ENCODE measurements around the gene HMCN1. TPM values are rescaled to one million over a fixed set of nuclear protein-coding genes. Genes with fewer than 3 reads are reported as not detected.
A peak's percentile ranks its signal among the peaks of the same experiment; 100 is the strongest.

The HMCN1 gene
- total and polyA plus RNA-seq, 8 donors, result 0.12 to 15.1 (median 0.86) TPM

GRCh38 chr1:185761841-185762240 is 27.6 kb downstream of the HMCN1 start:
- intact Hi-C loops (cut with DNase I; ENCODE audit: low total_unique reads), result no loop called here
- Histone ChIP-seq H3K4me3 (no peak overlapping the region), H3K4me1 (peaks cover 0 to 8% (median 2%) of the 10 kb centered on the region in 4 donors), H3K36me3 (no peaks in the 10 kb centered on the region), H3K9me3 (no peaks in the 10 kb centered on the region), H3K27ac (no peak overlapping the region), H3K27me3 (no peaks in the 10 kb centered on the region)
- WGBS, 5 donors, result 22 to 41% (median 30%) methylated on average over 3 of the region's 3 CpGs
- peak in 1 of 2 donors; percentile 38 for DNase-seq
- TF ChIP-seq CTCF (IDR thresholded peaks at IDR 0.05) (no peak), POLR2A (IDR thresholded peaks at IDR 0.05) (no peak), POLR2AphosphoS5 (IDR thresholded peaks at IDR 0.05) (no peak), EP300 (IDR thresholded peaks at IDR 0.05) (no peak)

DNA sequence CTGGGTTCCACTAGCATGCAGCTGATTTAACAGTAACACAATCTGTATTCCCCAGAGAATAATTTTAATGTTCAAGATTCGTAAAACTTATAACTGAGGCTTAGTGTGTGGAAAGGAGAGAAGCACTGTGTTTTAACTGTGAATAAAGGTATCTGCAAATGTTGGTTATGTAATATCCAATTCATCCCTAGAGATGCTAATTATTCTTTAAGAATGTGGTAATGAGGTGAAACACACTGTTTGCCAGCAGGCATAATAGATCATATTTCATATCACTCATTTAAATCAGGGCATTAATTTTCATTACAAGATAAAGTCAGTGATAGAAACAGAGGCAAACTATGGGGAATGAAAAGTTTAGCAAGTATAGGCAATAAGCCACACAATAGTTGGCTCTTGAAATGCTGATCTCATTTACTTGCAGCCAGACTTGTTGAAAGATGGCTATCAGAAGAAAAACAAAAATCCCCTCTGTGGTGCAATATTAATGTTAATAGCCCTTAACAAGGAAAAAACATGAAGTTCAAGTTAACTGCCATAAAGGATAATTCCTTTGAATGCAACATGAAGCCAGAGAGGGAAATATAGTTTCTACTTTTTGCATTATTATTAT is 33.4 kb downstream of the HMCN1 start:
- H3K4me1 ChIP-seq, result peaks cover 0 to 15% (median 2%) of the 10 kb centered on the region in 4 donors
- no peaks in the 10 kb centered on the region for H3K9me3 ChIP-seq
- TF ChIP-seq POLR2A (IDR thresholded peaks at IDR 0.05) (no peak), CTCF (IDR thresholded peaks at IDR 0.05) (no peak), POLR2AphosphoS5 (IDR thresholded peaks at IDR 0.05) (no peak), EP300 (IDR thresholded peaks at IDR 0.05) (no peak)
- no peaks in the 10 kb centered on the region for H3K36me3 ChIP-seq
- no peak for DNase-seq
- no peak overlapping the region for H3K27ac ChIP-seq
- H3K27me3 ChIP-seq, result no peaks in the 10 kb centered on the region
- intact Hi-C loops (cut with DNase I; ENCODE audit: low total_unique reads), result no loop called here
- H3K4me3 ChIP-seq, result no peak overlapping the region
- 15 to 53% (median 37%) methylated on average over 1 of the region's 1 CpG for WGBS, 5 donors

GRCh38 chr1:185768371-185768770 is 34.2 kb downstream of the HMCN1 start:
- 75 to 83% (median 78%) methylated on average over 3 of the region's 3 CpGs for WGBS, 5 donors
- DNase-seq, result no peak
- TF ChIP-seq EP300 (IDR thresholded peaks at IDR 0.05), result no peak
- TF ChIP-seq POLR2A (IDR thresholded peaks at IDR 0.05), result no peak
- TF ChIP-seq POLR2AphosphoS5 (IDR thresholded peaks at IDR 0.05), result no peak
- no peak for TF ChIP-seq CTCF (IDR thresholded peaks at IDR 0.05)

DNA sequence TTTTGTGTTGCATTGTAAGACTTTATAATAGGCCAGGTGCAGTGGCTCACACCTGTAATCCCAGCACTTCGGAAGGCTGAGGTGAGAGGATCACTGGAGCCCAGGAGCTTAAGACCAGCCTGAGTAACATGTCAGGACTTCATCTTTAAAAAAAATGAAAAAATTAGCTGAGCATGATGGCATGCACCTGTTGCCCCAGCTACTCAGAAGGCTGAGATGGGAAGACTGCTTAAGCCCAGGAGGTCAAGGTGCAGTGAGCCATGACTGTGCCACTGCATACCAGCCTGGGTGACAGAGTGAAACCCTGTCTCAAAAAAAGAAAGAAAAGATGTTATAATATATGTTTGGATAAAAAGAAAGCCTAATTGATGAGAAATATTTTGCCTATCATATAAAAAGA is 34.9 kb downstream of the HMCN1 start:
- Histone ChIP-seq H3K9me3 (no peaks in the 10 kb centered on the region), H3K27ac (no peak overlapping the region), H3K27me3 (no peaks in the 10 kb centered on the region), H3K36me3 (no peaks in the 10 kb centered on the region), H3K4me3 (no peak overlapping the region), H3K4me1 (peaks cover 0 to 15% (median 2%) of the 10 kb centered on the region in 4 donors)
- intact Hi-C loops (cut with DNase I; ENCODE audit: low total_unique reads), result no loop called here
- DNase-seq, result no peak
- no peak for TF ChIP-seq POLR2A (IDR thresholded peaks at IDR 0.05)
- TF ChIP-seq EP300 (IDR thresholded peaks at IDR 0.05), result no peak
- TF ChIP-seq CTCF (IDR thresholded peaks at IDR 0.05), result no peak
- no peak for TF ChIP-seq POLR2AphosphoS5 (IDR thresholded peaks at IDR 0.05)
- whole genome bisulfite sequencing, 5 donors, result 90 to 100% (median 97%) methylated on average over 1 of the region's 1 CpG

More at GRCh38 chr1:185768371-185768770, 34.2 kb downstream of the HMCN1 start:
- no peak overlapping the region for H3K4me3 ChIP-seq
- no peaks in the 10 kb centered on the region for H3K9me3 ChIP-seq
- H3K4me1 ChIP-seq, result peaks cover 0 to 15% (median 2%) of the 10 kb centered on the region in 4 donors
- intact Hi-C loops (cut with DNase I; ENCODE audit: low total_unique reads), result no loop called here
- H3K27ac ChIP-seq, result no peak overlapping the region
- H3K36me3 ChIP-seq, result no peaks in the 10 kb centered on the region
- no peaks in the 10 kb centered on the region for H3K27me3 ChIP-seq

Measured in stomach (tissue), 9 donors.